Activated CD4-positive, alpha-beta memory T cell treated with anti-CD3 and anti-CD28 coated beads for 36 hours (primary cell): ENCODE results near the gene DDR1. TPM values are rescaled to one million over a fixed set of nuclear protein-coding genes. Genes with fewer than 3 reads are reported as not detected.
A peak's percentile ranks its signal among the peaks of the same experiment; 100 is the strongest.
"Not testable (repeated sequence)": the region's sequence is repeated elsewhere in the genome, so short reads cannot be mapped to it uniquely, and the experiment has no call there.

Experiments
- CTCF ChIA-PET: fragments of 350-600 bp; sonication (Branson Sonifier 250); formaldehyde crosslinking; loops from one replicate; lab custom pipeline; 2021; ENCODE audit warnings: antibody characterized with exemption, inconsistent platforms; lab: Charles Lee
- POLR2A ChIA-PET: fragments of 350-600 bp; sonication (Branson Sonifier 250); formaldehyde crosslinking; loops from one replicate; lab custom pipeline; 2021; ENCODE audit warnings: antibody characterized with exemption; lab: Charles Lee
- DNase-seq: peaks from one replicate; pipeline ENCODE4 v3.0.0-alpha.2; 2020
- H3K27ac Mint-ChIP-seq: one replicate; pipeline ENCODE4 v1.8.0; 2021; ENCODE audit warnings: mixed read lengths
- H3K27me3 Mint-ChIP-seq: one replicate; pipeline ENCODE4 v1.8.0; 2021; ENCODE audit warnings: mixed read lengths
- H3K36me3 Mint-ChIP-seq: one replicate; pipeline ENCODE4 v1.8.0; 2021; ENCODE audit warnings: mixed read lengths
- H3K4me1 Mint-ChIP-seq: one replicate; pipeline ENCODE4 v1.8.0; 2021; ENCODE audit warnings: low read depth, mixed read lengths
- H3K4me3 Mint-ChIP-seq: one replicate; pipeline ENCODE4 v1.8.0; 2021; ENCODE audit warnings: mild to moderate bottlenecking, mixed read lengths
- H3K9me3 Mint-ChIP-seq: one replicate; pipeline ENCODE4 v1.8.0; 2021; ENCODE audit warnings: mixed read lengths
- intact Hi-C: fragments of 100-400 bp; cut with micrococcal nuclease; formaldehyde crosslinking; loops from one replicate; pipeline ENCODE4 v1.15.1; 2023
- total RNA-seq, 2 experiments: library from RNA; stranded (reverse); gene quantifications; one replicate each; pipeline ENCODE4 v1.2.3, GENCODE V29; 2021

Gene DDR1
- total RNA-seq, 2 experiments from 2014 or later: 8.1 to 8.7 TPM

- no peak overlapping the region for H3K27ac Mint-ChIP-seq
- no peak overlapping the region for H3K4me3 Mint-ChIP-seq
- no peaks in the 10 kb centered on the region for H3K9me3 Mint-ChIP-seq
- H3K36me3 Mint-ChIP-seq: no peaks in the 10 kb centered on the region
- DNase-seq: no peak
- peaks cover 2% of the 10 kb centered on the region for H3K4me1 Mint-ChIP-seq
- ChIA-PET CTCF (interaction anchor here (2.0 kb wide), 1 partner anchor 179 kb away, joined by 9 read pairs; no protein-coding TSS in a partner anchor), POLR2A (no interaction called here)
- intact Hi-C loops: no loop called here
- no peaks in the 10 kb centered on the region for H3K27me3 Mint-ChIP-seq
These were observed 16.6 kb downstream of the DDR1 start for GRCh38 chr6:30900863-30901417.

- POLR2A ChIA-PET: no interaction called here
- CTCF ChIA-PET: interaction anchor here (1.3 to 2.0 kb wide), 2 partner anchors 12 to 178 kb away, joined by 4 to 9 read pairs; partner anchors contain the start of gene VARS2
- H3K4me3 Mint-ChIP-seq: no peak overlapping the region
- intact Hi-C loops: no loop called here
- H3K36me3 Mint-ChIP-seq: no peaks in the 10 kb centered on the region
- no peak overlapping the region for H3K27ac Mint-ChIP-seq
- H3K27me3 Mint-ChIP-seq: no peaks in the 10 kb centered on the region
- no peak for DNase-seq
- peaks cover 2% of the 10 kb centered on the region for H3K4me1 Mint-ChIP-seq
- no peaks in the 10 kb centered on the region for H3K9me3 Mint-ChIP-seq
These were observed 17.1 kb downstream of the DDR1 start for GRCh38 chr6:30901436-30901835.

GRCh38 chr6:30902196-30902595 lies 17.9 kb downstream of the DDR1 start:
- CTCF ChIA-PET: interaction anchor here (1.3 to 2.0 kb wide), 2 partner anchors 12 to 177 kb away, joined by 4 to 9 read pairs; partner anchors contain the start of gene VARS2
- intact Hi-C loops, H3K27ac Mint-ChIP-seq, H3K9me3 Mint-ChIP-seq, H3K36me3 Mint-ChIP-seq, H3K4me3 Mint-ChIP-seq, H3K27me3 Mint-ChIP-seq, H3K4me1 Mint-ChIP-seq, POLR2A ChIA-PET, DNase-seq: not testable (repeated sequence)

GRCh38 chr6:30902709-30903108 lies 18.4 kb downstream of the DDR1 start:
- ChIA-PET POLR2A (no interaction called here), CTCF (no interaction called here)
- H3K9me3 Mint-ChIP-seq: no peaks in the 10 kb centered on the region
- H3K4me1 Mint-ChIP-seq: peaks cover 4% of the 10 kb centered on the region
- H3K27me3 Mint-ChIP-seq: no peaks in the 10 kb centered on the region
- no peaks in the 10 kb centered on the region for H3K36me3 Mint-ChIP-seq
- H3K27ac Mint-ChIP-seq: no peak overlapping the region
- no peak overlapping the region for H3K4me3 Mint-ChIP-seq
- DNase-seq: no peak
- intact Hi-C loops: no loop called here

GRCh38 chr6:30903236-30903635 lies 18.9 kb downstream of the DDR1 start:
- H3K27ac Mint-ChIP-seq: no peak overlapping the region
- CTCF ChIA-PET: interaction anchor here (0.6 to 1.4 kb wide), 3 partner anchors 59 to 177 kb away, joined by 3 to 4 read pairs (median 4); no protein-coding TSS in a partner anchor

GRCh38 chr6:30907290-30907757 lies 23.0 kb downstream of the DDR1 start:
- intact Hi-C loops, H3K27me3 Mint-ChIP-seq, H3K9me3 Mint-ChIP-seq, H3K27ac Mint-ChIP-seq, H3K36me3 Mint-ChIP-seq, DNase-seq: not testable (repeated sequence)
- ChIA-PET POLR2A (interaction anchor here (0.6 to 1.0 kb wide), 2 partner anchors 48 to 66 kb away, joined by 3 read pairs; no protein-coding TSS in a partner anchor), CTCF (interaction anchor here (0.6 to 3.2 kb wide), 7 partner anchors 8 to 180 kb away, joined by 3 to 37 read pairs (median 5); no protein-coding TSS in a partner anchor)
- Mint-ChIP-seq H3K4me1 (peaks cover 16% of the 10 kb centered on the region), H3K4me3 (peak overlapping the region; percentile 95)

More at GRCh38 chr6:30903236-30903635, 18.9 kb downstream of the DDR1 start:
- no peak overlapping the region for H3K4me3 Mint-ChIP-seq
- H3K4me1 Mint-ChIP-seq: peaks cover 4% of the 10 kb centered on the region
- H3K36me3 Mint-ChIP-seq: no peaks in the 10 kb centered on the region
- DNase-seq: no peak
- H3K27me3 Mint-ChIP-seq: no peaks in the 10 kb centered on the region
- no peaks in the 10 kb centered on the region for H3K9me3 Mint-ChIP-seq
- intact Hi-C loops: no loop called here
- POLR2A ChIA-PET: no interaction called here

GRCh38 chr6:30907758-30908591 lies 23.7 kb downstream of the DDR1 start, which contains the start of gene GTF2H4:
TSS of gene GTF2H4 (plus strand) at chr6:30908207.
- ChIA-PET POLR2A (interaction anchor here (0.6 to 1.0 kb wide), 2 partner anchors 47 to 67 kb away, joined by 3 read pairs; no protein-coding TSS in a partner anchor), CTCF (interaction anchor here (0.6 to 3.2 kb wide), 6 partner anchors 79 to 179 kb away, joined by 3 to 37 read pairs (median 4); no protein-coding TSS in a partner anchor)
- intact Hi-C loops: no loop called here
- DNase-seq: peak; percentile 97
- H3K9me3 Mint-ChIP-seq: no peaks in the 10 kb centered on the region
- H3K27me3 Mint-ChIP-seq: no peaks in the 10 kb centered on the region
- H3K4me1 Mint-ChIP-seq: peaks cover 16% of the 10 kb centered on the region
- H3K36me3 Mint-ChIP-seq: peaks cover 4% of the 10 kb centered on the region
- H3K4me3 Mint-ChIP-seq: peak within 1 kb of the TSS; percentile 95
- peak within 1 kb of the TSS; percentile 77 for H3K27ac Mint-ChIP-seq

- Mint-ChIP-seq H3K9me3 (no peaks in the 10 kb centered on the region), H3K4me1 (peaks cover 23% of the 10 kb centered on the region), H3K4me3 (peak overlapping the region; percentile 95), H3K27ac (peak overlapping the region; percentile 77), H3K27me3 (no peaks in the 10 kb centered on the region), H3K36me3 (peaks cover 9% of the 10 kb centered on the region)
- intact Hi-C loops: no loop called here
- DNase-seq: no peak
- CTCF ChIA-PET: interaction anchor here (1.1 to 3.2 kb wide), 4 partner anchors 80 to 171 kb away, joined by 3 to 37 read pairs (median 10); no protein-coding TSS in a partner anchor
- POLR2A ChIA-PET: no interaction called here
These were observed 24.4 kb downstream of the DDR1 start for GRCh38 chr6:30908700-30909099.

GRCh38 chr6:30910473-30910872 lies 26.2 kb downstream of the DDR1 start:
- H3K9me3 Mint-ChIP-seq, H3K27me3 Mint-ChIP-seq, H3K4me3 Mint-ChIP-seq, POLR2A ChIA-PET, DNase-seq, H3K27ac Mint-ChIP-seq, H3K36me3 Mint-ChIP-seq, intact Hi-C loops: not testable (repeated sequence)
- CTCF ChIA-PET: interaction anchor here (1.6 kb wide), 1 partner anchor 82 kb away, joined by 4 read pairs; no protein-coding TSS in a partner anchor
- peaks cover 33% of the 10 kb centered on the region for H3K4me1 Mint-ChIP-seq

GRCh38 chr6:30912746-30913520 lies 28.6 kb downstream of the DDR1 start:
- Mint-ChIP-seq H3K4me3 (peak overlapping the region; percentile 94), H3K36me3 (peaks cover 25% of the 10 kb centered on the region), H3K27me3 (no peaks in the 10 kb centered on the region), H3K4me1 (peaks cover 40% of the 10 kb centered on the region), H3K9me3 (no peaks in the 10 kb centered on the region), H3K27ac (no peak overlapping the region)
- ChIA-PET CTCF (interaction anchor here (0.7 to 5.5 kb wide), 16 partner anchors 11 to 796 kb away, joined by 3 to 82 read pairs (median 6); partner anchors contain the start of gene IER3), POLR2A (interaction anchor here (1.1 to 1.9 kb wide), 4 partner anchors 84 to 246 kb away, joined by 4 to 8 read pairs (median 5); partner anchors contain the start of gene TCF19)
- DNase-seq: no peak
- intact Hi-C loops: no loop called here

GRCh38 chr6:30913721-30914075 lies 29.4 kb downstream of the DDR1 start:
- intact Hi-C loops: loop anchor here (2.0 kb wide), 1 partner anchor 85 kb away; no protein-coding TSS in a partner anchor
- peaks cover 35% of the 10 kb centered on the region for H3K4me1 Mint-ChIP-seq
- H3K27me3 Mint-ChIP-seq: no peaks in the 10 kb centered on the region
- H3K9me3 Mint-ChIP-seq: no peaks in the 10 kb centered on the region
- ChIA-PET POLR2A (interaction anchor here (0.7 to 1.9 kb wide), 9 partner anchors 29 to 245 kb away, joined by 3 to 8 read pairs (median 4); partner anchors contain the start of genes DDR1, FLOT1 and TCF19), CTCF (interaction anchor here (0.5 to 5.5 kb wide), 22 partner anchors 12 to 797 kb away, joined by 3 to 82 read pairs (median 4); partner anchors contain the start of gene IER3)
- peaks cover 25% of the 10 kb centered on the region for H3K36me3 Mint-ChIP-seq
- DNase-seq: no peak
- peak overlapping the region; percentile 82 for H3K27ac Mint-ChIP-seq
- peak overlapping the region; percentile 94 for H3K4me3 Mint-ChIP-seq
